Measurements from ENCODE around the gene WIPI1.

DNA sequence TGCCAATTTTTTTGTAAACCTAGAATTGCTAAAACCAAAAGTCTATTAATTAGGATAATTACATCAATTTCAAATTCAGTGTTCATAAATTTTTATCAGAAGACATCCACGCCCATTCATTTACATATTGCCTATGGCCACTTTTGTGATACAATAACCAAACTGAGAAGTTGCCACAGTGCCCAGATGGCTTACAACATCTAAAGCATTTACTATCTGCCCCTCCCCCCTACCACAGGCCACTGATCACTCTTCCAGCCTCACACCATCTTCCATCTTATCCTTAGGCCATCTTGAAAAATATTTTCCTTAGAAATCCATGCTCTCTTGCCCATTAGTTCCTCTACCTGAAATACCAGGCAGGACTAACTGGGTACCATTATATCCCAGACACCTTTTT, 48.7 kb upstream of the WIPI1 start:
- TF ChIP-seq, protein P1, sequence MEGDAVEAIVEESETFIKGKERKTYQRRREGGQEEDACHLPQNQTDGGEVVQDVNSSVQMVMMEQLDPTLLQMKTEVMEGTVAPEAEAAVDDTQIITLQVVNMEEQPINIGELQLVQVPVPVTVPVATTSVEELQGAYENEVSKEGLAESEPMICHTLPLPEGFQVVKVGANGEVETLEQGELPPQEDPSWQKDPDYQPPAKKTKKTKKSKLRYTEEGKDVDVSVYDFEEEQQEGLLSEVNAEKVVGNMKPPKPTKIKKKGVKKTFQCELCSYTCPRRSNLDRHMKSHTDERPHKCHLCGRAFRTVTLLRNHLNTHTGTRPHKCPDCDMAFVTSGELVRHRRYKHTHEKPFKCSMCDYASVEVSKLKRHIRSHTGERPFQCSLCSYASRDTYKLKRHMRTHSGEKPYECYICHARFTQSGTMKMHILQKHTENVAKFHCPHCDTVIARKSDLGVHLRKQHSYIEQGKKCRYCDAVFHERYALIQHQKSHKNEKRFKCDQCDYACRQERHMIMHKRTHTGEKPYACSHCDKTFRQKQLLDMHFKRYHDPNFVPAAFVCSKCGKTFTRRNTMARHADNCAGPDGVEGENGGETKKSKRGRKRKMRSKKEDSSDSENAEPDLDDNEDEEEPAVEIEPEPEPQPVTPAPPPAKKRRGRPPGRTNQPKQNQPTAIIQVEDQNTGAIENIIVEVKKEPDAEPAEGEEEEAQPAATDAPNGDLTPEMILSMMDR (IDR thresholded peaks at IDR 0.05): no peak
- TF ChIP-seq ESRRA (CRISPR knock-in tag; IDR thresholded peaks at IDR 0.05; ENCODE audit: borderline replicate concordance) (no peak), NR3C1 (CRISPR knock-in tag; conservative IDR thresholded peaks at IDR 0.05; ENCODE audit: low read depth) (no peak)
- TF ChIP-seq, protein P2, sequence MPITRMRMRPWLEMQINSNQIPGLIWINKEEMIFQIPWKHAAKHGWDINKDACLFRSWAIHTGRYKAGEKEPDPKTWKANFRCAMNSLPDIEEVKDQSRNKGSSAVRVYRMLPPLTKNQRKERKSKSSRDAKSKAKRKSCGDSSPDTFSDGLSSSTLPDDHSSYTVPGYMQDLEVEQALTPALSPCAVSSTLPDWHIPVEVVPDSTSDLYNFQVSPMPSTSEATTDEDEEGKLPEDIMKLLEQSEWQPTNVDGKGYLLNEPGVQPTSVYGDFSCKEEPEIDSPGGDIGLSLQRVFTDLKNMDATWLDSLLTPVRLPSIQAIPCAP (CRISPR knock-in tag; IDR thresholded peaks at IDR 0.05): no peak
- TF ChIP-seq, protein P3, sequence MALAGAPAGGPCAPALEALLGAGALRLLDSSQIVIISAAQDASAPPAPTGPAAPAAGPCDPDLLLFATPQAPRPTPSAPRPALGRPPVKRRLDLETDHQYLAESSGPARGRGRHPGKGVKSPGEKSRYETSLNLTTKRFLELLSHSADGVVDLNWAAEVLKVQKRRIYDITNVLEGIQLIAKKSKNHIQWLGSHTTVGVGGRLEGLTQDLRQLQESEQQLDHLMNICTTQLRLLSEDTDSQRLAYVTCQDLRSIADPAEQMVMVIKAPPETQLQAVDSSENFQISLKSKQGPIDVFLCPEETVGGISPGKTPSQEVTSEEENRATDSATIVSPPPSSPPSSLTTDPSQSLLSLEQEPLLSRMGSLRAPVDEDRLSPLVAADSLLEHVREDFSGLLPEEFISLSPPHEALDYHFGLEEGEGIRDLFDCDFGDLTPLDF (CRISPR knock-in tag; IDR thresholded peaks at IDR 0.05): no peak

Data from WTC11 (cell line).